ENCODE results near the gene RPS15A.
"Not testable (repeated sequence)": the region's sequence is repeated elsewhere in the genome, so short reads cannot be mapped to it uniquely, and the experiment has no call there.

Gene RPS15A

GRCh38 chr16:18738768-18739167 is 51.4 kb downstream of the RPS15A start:
- FAIRE-seq: not testable (repeated sequence)

- not testable (repeated sequence) for FAIRE-seq
Observed at GRCh38 chr16:18734279-18734678, 55.9 kb downstream of the RPS15A start.
